A673 (cell line): ENCODE results near the gene OR5P2. TPM values are rescaled to one million over a fixed set of nuclear protein-coding genes. Genes with fewer than 3 reads are reported as not detected.

Source experiments
- BruUV-seq: library from RNA; stranded (reverse); fragments of 400-500 nt; replicated peaks from 2 replicates; lab custom pipeline; 2021; lab: Mats Ljungman, UMichigan
- CTCF ChIA-PET: fragments of 300-600 bp; sonication (Branson Sonifier 250); formaldehyde crosslinking; loops from one replicate; lab custom pipeline; 2022; ENCODE audit warnings: antibody characterized with exemption; lab: Charles Lee
- POLR2A ChIA-PET: fragments of 300-600 bp; sonication (Branson Sonifier 250); formaldehyde crosslinking; loops from one replicate; lab custom pipeline; 2022; ENCODE audit warnings: antibody characterized with exemption; ENCODE audit not compliant: low non-redundant PET; lab: Charles Lee
- DNase-seq: peaks from one replicate; pipeline ENCODE4 v3.0.0-alpha.2; 2015; ENCODE audit warnings: low spot score
- H3K27ac ChIP-seq: fragments of 200-600 bp; sonication (generic); 2 replicates; pipeline ENCODE4 v1.5.1; 2016; ENCODE audit warnings: mixed run types, low read depth, mild to moderate bottlenecking, mixed read lengths, antibody characterized with exemption, low read length; ENCODE audit not compliant: poor library complexity, severe bottlenecking
- H3K27me3 ChIP-seq: fragments of 200-600 bp; sonication (generic); replicated peaks from 2 replicates; pipeline ENCODE4 v1.6.1; 2017; ENCODE audit warnings: mixed run types, low read depth, mild to moderate bottlenecking, mixed read lengths, antibody characterized with exemption, low read length; ENCODE audit not compliant: insufficient read depth, poor library complexity
- H3K36me3 ChIP-seq: fragments of 200-600 bp; sonication (generic); 2 replicates; pipeline ENCODE4 v1.6.1; 2016; ENCODE audit warnings: mixed run types, mild to moderate bottlenecking, mixed read lengths, antibody characterized with exemption, low read length; ENCODE audit not compliant: insufficient read depth, poor library complexity, severe bottlenecking
- H3K4me1 ChIP-seq: fragments of 200-600 bp; sonication (generic); 2 replicates; pipeline ENCODE4 v1.6.1; 2017; ENCODE audit warnings: mixed run types, mild to moderate bottlenecking, mixed read lengths, antibody characterized with exemption, low read length; ENCODE audit not compliant: insufficient read depth, poor library complexity, severe bottlenecking
- H3K4me3 ChIP-seq: fragments of 200-600 bp; sonication (generic); 2 replicates; pipeline ENCODE4 v1.5.1; 2016; ENCODE audit warnings: low read depth, mixed run types, mild to moderate bottlenecking, mixed read lengths, low read length; ENCODE audit not compliant: poor library complexity, severe bottlenecking
- H3K9me3 ChIP-seq: fragments of 200-600 bp; sonication (generic); 2 replicates; pipeline ENCODE4 v1.6.1; 2016; ENCODE audit warnings: mixed run types, low read depth, mild to moderate bottlenecking, mixed read lengths, antibody characterized with exemption, low read length; ENCODE audit not compliant: poor library complexity, severe bottlenecking
- CTCF ChIP-seq: fragments of 300-800, 200-600 bp; sonication (generic); conservative IDR thresholded peaks from 2 replicates; pipeline ENCODE4 v1.5.1; 2017; ENCODE audit warnings: low read depth, mild to moderate bottlenecking, antibody characterized with exemption, low read length, moderate library complexity, mixed read lengths
- EZH2 ChIP-seq: fragments of 200-600 bp; sonication (generic); IDR thresholded peaks from 2 replicates; pipeline ENCODE4 v1.6.1; 2017; ENCODE audit warnings: borderline replicate concordance, low read depth, mild to moderate bottlenecking, mixed read lengths, antibody characterized with exemption, low read length; ENCODE audit not compliant: poor library complexity, severe bottlenecking
- intact Hi-C: fragments of 100-400 bp; cut with micrococcal nuclease; formaldehyde crosslinking; loops from one replicate; pipeline ENCODE4 v1.10.0; 2022; ENCODE audit not compliant: unreplicated experiment
- total RNA-seq: library from RNA; stranded (reverse); gene quantifications from 2 replicates; pipeline ENCODE4 v1.2.3, GENCODE V29; 2021

Gene OR5P2
- total RNA-seq, 1 experiment from 2014 or later: not detected

- Histone ChIP-seq H3K9me3 (no peaks in the 10 kb centered on the region), H3K27ac (no peak overlapping the region), H3K27me3 (no peaks in the 10 kb centered on the region), H3K4me3 (no peak overlapping the region), H3K4me1 (no peaks in the 10 kb centered on the region), H3K36me3 (no peaks in the 10 kb centered on the region)
- ChIA-PET CTCF (no interaction called here), POLR2A (no interaction called here)
- intact Hi-C loops: no loop called here
- TF ChIP-seq CTCF (no peak), EZH2 (no peak)
- no peak for DNase-seq
- no TSS peak for BruUV-seq
Measured at GRCh38 chr11:7759010-7759409, 37.7 kb downstream of the OR5P2 start.

GRCh38 chr11:7749456-7749855 is 47.3 kb downstream of the OR5P2 start:
- Histone ChIP-seq H3K4me1 (no peaks in the 10 kb centered on the region), H3K27me3 (no peaks in the 10 kb centered on the region), H3K36me3 (no peaks in the 10 kb centered on the region), H3K9me3 (no peaks in the 10 kb centered on the region), H3K4me3 (no peak overlapping the region), H3K27ac (no peak overlapping the region)
- CTCF ChIA-PET: no interaction called here
- intact Hi-C loops: no loop called here
- DNase-seq: no peak
- BruUV-seq: no TSS peak
- TF ChIP-seq CTCF (no peak), EZH2 (no peak)
- POLR2A ChIA-PET: no interaction called here

Other genes with a start within 250 kb of the OR5P2 start
- 6.2 and 6.9 TPM in 2 replicates for gene CYB5R2, start 123.4 kb downstream of the OR5P2 start, total RNA-seq
- not detected in 2 replicates for gene OVCH2, start 90.5 kb downstream of the OR5P2 start, total RNA-seq
- gene OR5P3, start 33.9 kb upstream of the OR5P2 start, total RNA-seq: not detected in 2 replicates
- not detected in 2 replicates for gene OR10A6, start 134.3 kb upstream of the OR5P2 start, total RNA-seq
- gene OR10A3, start 144.8 kb upstream of the OR5P2 start, total RNA-seq: not detected in 2 replicates
- gene NLRP10, start 168.5 kb upstream of the OR5P2 start, total RNA-seq: not detected in 2 replicates
- gene EIF3F, start 190.4 kb upstream of the OR5P2 start, total RNA-seq: 146 and 151 TPM in 2 replicates